Esophagus muscularis mucosa (tissue), 4 donors: Measurements from ENCODE around the gene LHFPL6. TPM values are rescaled to one million over a fixed set of nuclear protein-coding genes. Genes with fewer than 3 reads are reported as not detected.

Source experiments
- DNase-seq: peaks from one replicate; pipeline ENCODE4 v3.0.0-alpha.2; 2017; ENCODE audit errors: extremely low spot score
- H3K27ac ChIP-seq, 4 donors: fragments of 200-600 bp; sonication (generic); replicated peaks in 1 of 4; 1 replicate in 3 of 4; 2 replicates in 1 of 4; pipeline ENCODE4 v1.5.1; 2016 to 2019; ENCODE audit warnings: mild to moderate bottlenecking in 1 of 4
- H3K27me3 ChIP-seq, 4 donors: fragments of 200-600 bp; sonication (generic); one replicate each; pipeline versions ENCODE4 v1.5.1 to v1.6.0; 2016 to 2019
- H3K36me3 ChIP-seq, 4 donors: fragments of 200-600 bp; sonication (generic); one replicate each; pipeline ENCODE4 v1.5.1; 2016 to 2019
- H3K4me1 ChIP-seq, 4 donors: fragments of 200-600 bp; sonication (generic); one replicate each; pipeline ENCODE4 v1.5.1; 2016 to 2019
- H3K4me3 ChIP-seq, 4 donors: fragments of 200-600 bp; sonication (generic); 1 replicate in 2 of 4; 2 replicates in 2 of 4; pipeline ENCODE4 v1.5.1; 2016 to 2019; ENCODE audit warnings: mild to moderate bottlenecking in 4 of 4, moderate library complexity in 1 of 4
- H3K9me3 ChIP-seq, 4 donors: fragments of 200-600 bp; sonication (generic); 1 replicate in 3 of 4; 2 replicates in 1 of 4; pipeline ENCODE4 v1.5.1; 2016 to 2019
- EP300 ChIP-seq: sonication (generic); formaldehyde crosslinking; IDR thresholded peaks from one replicate; pipeline ENCODE4 v1.6.1; 2017; ENCODE audit warnings: antibody characterized with exemption
- POLR2A ChIP-seq: fragments of 450-650 bp; IDR thresholded peaks from one replicate; pipeline ENCODE4 v1.6.1; 2017; ENCODE audit warnings: antibody characterized with exemption, moderate library complexity, mild to moderate bottlenecking, low read depth
- POLR2AphosphoS5 ChIP-seq, 2 donors: sonication (generic); formaldehyde crosslinking; IDR thresholded peaks; one replicate each; pipeline ENCODE4 v1.6.1; 2017; ENCODE audit warnings: antibody characterized with exemption in 2 of 2
- WGBS: methylation state at CpG from one replicate; pipeline ENCODE4 v1.1.5; 2018; 5-methylcytosine and 5-hydroxymethylcytosine counted together
- intact Hi-C: fragments of 100-400 bp; cut with DNase I; formaldehyde crosslinking; loops from one replicate; pipeline ENCODE4 v1.15.1; 2023
- total RNA-seq, 4 donors: library from RNA; depleted of rRNA; stranded (reverse); fragments of >200 nt; gene quantifications; one replicate each; pipeline versions ENCODE4 v1.1.0 to v1.2.1, GENCODE V29; 2016
- TF ChIP-seq, protein P1 (sequence below), 3 experiments: fragments of 200-600 bp in 2 of 3; fragments of 450-650 bp in 1 of 3; sonication (generic) in 2 of 3; IDR thresholded peaks; one replicate each; pipeline ENCODE4 v1.5.1; 2017 to 2019; ENCODE audit warnings: antibody characterized with exemption in 3 of 3, mild to moderate bottlenecking in 2 of 3, moderate library complexity in 1 of 3

Gene LHFPL6
- total RNA-seq, 4 donors from 2014 or later, result 55.6 to 75.9 (median 72.0) TPM

DNA sequence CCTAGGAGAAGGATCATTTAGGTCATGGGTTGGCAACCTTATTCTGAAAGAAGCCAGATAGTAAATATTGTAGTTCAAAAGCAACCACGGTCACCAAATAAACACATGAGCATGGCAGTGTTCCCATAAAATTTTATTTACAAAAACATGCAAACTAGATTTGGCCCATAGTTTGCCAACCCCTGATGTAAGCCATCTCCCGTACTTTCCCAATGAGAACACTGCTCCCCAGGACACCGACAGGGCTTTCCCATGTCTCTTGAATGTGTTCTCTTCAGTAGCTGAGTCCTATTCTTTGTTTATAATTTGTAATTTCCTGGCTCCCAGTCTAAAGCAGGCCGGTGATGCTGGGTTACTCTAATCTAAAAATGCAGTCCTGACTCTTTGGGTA, 239.6 kb downstream of the LHFPL6 start:
- intact Hi-C loops, result no loop called here
- no peak for DNase-seq
- TF ChIP-seq EP300 (no peak), POLR2AphosphoS5 (IDR thresholded peaks at IDR 0.05) (no peak)
- TF ChIP-seq, protein P1, sequence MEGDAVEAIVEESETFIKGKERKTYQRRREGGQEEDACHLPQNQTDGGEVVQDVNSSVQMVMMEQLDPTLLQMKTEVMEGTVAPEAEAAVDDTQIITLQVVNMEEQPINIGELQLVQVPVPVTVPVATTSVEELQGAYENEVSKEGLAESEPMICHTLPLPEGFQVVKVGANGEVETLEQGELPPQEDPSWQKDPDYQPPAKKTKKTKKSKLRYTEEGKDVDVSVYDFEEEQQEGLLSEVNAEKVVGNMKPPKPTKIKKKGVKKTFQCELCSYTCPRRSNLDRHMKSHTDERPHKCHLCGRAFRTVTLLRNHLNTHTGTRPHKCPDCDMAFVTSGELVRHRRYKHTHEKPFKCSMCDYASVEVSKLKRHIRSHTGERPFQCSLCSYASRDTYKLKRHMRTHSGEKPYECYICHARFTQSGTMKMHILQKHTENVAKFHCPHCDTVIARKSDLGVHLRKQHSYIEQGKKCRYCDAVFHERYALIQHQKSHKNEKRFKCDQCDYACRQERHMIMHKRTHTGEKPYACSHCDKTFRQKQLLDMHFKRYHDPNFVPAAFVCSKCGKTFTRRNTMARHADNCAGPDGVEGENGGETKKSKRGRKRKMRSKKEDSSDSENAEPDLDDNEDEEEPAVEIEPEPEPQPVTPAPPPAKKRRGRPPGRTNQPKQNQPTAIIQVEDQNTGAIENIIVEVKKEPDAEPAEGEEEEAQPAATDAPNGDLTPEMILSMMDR (IDR thresholded peaks at IDR 0.05), result no peak
- WGBS, result 56% methylated on average over 4 of the region's 4 CpGs
- peak overlapping the region in 1 of 4 donors; percentile 7 for H3K27ac ChIP-seq
- no peaks in the 10 kb centered on the region for H3K27me3 ChIP-seq
- H3K36me3 ChIP-seq, result no peaks in the 10 kb centered on the region
- peaks cover 9 to 38% (median 20%) of the 10 kb centered on the region in 4 donors for H3K4me1 ChIP-seq
- no peak overlapping the region for H3K4me3 ChIP-seq
- H3K9me3 ChIP-seq, result no peaks in the 10 kb centered on the region

DNA sequence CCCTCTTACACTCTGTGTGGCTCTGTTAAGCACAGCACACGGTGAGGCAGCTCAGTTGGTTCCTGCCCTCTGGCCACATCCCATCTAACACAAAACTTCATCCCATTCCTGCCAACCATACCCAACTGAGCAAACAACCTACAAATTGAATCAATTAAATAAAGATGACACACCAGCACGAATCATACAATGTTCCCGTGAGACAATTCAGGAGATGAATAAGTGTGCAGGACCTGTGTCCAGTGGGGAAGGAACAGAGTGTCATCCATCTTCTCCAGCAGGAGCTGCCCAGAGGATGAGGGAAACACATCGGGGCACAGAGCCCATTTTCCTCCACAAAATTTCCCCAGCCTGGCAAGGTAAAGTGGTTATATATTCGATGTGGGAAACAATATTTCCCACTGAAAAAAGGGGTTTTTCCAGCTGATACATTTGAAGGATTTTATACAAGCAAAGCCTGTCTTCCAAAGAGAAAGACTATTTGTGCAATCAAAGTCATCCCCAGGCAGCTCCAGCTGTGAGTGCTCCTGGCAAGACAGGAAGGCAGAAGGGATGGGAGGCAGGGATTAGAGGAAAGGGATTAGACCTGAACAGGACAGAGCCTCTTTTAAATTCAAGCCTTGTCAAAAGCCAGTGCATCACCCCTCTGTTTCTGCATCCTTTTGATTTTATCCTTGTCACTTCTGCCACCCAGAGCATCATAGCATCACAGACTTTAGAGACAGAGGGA, 240.2 kb downstream of the LHFPL6 start:
- 42% methylated on average over 5 of the region's 5 CpGs for WGBS
- TF ChIP-seq EP300, result no peak
- TF ChIP-seq, protein P1 (IDR thresholded peaks at IDR 0.05), result no peak
- no peak for TF ChIP-seq POLR2AphosphoS5 (IDR thresholded peaks at IDR 0.05)
- TF ChIP-seq POLR2A, result no peak
- intact Hi-C loops, result no loop called here
- Histone ChIP-seq H3K9me3 (peaks cover 0 to 4% (median 0%) of the 10 kb centered on the region in 4 donors), H3K4me1 (peaks cover 9 to 34% (median 20%) of the 10 kb centered on the region in 4 donors), H3K27ac (peak overlapping the region in 1 of 4 donors; percentile 1), H3K36me3 (no peaks in the 10 kb centered on the region), H3K27me3 (no peaks in the 10 kb centered on the region), H3K4me3 (no peak overlapping the region)
- DNase-seq, result no peak

DNA sequence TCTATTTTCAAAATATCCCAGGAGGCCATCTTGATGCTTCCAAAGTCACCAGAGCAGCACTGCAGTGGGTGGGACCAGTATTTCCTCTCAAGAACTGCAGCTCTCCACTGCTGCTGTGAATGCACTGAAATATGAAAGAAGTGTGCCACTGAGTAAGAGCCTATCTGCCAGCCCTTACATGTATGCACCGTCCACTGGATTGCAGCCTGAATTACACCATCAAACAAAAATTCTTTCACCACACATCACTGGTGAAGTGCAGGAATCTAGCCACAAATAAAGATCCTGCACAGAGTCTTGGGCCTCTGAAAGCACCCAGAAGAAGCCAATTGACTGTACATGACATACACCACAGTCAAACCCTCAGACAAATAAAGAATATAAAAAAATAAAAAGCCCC, 249.0 kb downstream of the LHFPL6 start:
- intact Hi-C loops, result no loop called here
- 40% methylated on average over 1 of the region's 1 CpG for WGBS

DNA sequence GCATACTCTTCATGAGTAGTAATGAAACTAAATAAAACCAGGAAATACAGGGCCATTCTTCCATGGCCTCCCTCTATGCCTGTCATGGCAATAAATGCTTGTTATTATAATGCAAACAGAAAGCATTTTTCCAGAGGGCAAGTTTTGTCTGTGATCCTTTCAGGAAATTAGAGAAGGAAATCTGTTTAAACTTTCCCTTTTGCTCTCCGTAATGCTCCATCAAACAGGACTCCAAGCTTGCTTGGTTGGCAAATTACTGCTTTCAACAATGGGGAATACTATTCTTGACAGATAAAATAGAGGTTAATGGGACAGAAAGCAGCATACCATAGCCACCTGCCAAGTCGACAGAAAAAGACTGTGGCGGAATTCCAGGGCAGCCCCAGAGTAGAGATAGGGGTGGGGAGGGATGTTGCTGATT, 252.5 kb downstream of the LHFPL6 start:
- Histone ChIP-seq H3K9me3 (no peaks in the 10 kb centered on the region), H3K4me1 (peaks cover 15 to 34% (median 16%) of the 10 kb centered on the region in 4 donors), H3K27me3 (no peaks in the 10 kb centered on the region), H3K36me3 (no peaks in the 10 kb centered on the region), H3K4me3 (peak overlapping the region in 3 of 4 donors; percentile 0 to 27 (median 12)), H3K27ac (peak overlapping the region in 1 of 4 donors; percentile 16)
- no peak for DNase-seq
- intact Hi-C loops, result no loop called here
- no peak for TF ChIP-seq POLR2AphosphoS5 (IDR thresholded peaks at IDR 0.05)
- WGBS, result 22% methylated on average over 3 of the region's 3 CpGs

More for the DNA sequence above, 249.0 kb downstream of the LHFPL6 start:
- Histone ChIP-seq H3K27me3 (no peaks in the 10 kb centered on the region), H3K4me1 (peaks cover 15 to 21% (median 16%) of the 10 kb centered on the region in 4 donors), H3K36me3 (no peaks in the 10 kb centered on the region), H3K9me3 (peaks cover 0 to 4% (median 0%) of the 10 kb centered on the region in 4 donors), H3K4me3 (no peak overlapping the region), H3K27ac (no peak overlapping the region)
- no peak for TF ChIP-seq POLR2A
- TF ChIP-seq, protein P1 (IDR thresholded peaks at IDR 0.05), result no peak
- TF ChIP-seq EP300, result no peak
- no peak for TF ChIP-seq POLR2AphosphoS5 (IDR thresholded peaks at IDR 0.05)
- no peak for DNase-seq

DNA sequence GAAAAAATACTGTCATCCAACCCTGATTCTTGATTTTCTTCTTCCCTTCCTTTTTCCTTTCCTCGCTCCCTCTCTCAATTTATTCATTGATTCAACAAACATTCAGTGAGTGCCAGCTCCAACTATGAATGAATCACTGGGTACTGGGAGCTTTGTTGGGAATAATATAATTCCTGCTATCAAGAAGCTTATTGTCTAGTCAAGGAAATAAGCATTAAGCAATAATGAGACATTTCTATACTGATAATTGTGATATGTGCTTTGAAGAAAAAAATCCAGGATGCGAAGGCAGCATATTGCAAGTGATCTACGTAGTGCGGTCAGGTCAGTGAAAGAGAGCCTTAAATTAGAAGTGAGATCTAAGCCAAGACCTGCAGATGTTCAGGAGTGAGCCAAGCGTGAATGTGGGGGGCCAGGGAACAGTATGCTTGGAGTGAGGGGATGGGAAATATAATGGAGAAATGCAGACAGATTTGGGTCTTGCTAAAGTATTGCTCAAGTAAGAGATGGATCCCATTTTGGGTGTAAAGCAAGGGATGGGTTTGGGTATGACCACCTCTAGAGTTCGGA, 253.5 kb downstream of the LHFPL6 start:
- no peak for DNase-seq
- no peak overlapping the region for H3K4me3 ChIP-seq
- H3K9me3 ChIP-seq, result no peaks in the 10 kb centered on the region
- peaks cover 15 to 35% (median 16%) of the 10 kb centered on the region in 4 donors for H3K4me1 ChIP-seq
- H3K27ac ChIP-seq, result no peak overlapping the region
- TF ChIP-seq POLR2AphosphoS5 (IDR thresholded peaks at IDR 0.05), result no peak
- no peak for TF ChIP-seq EP300
- TF ChIP-seq POLR2A, result no peak
- TF ChIP-seq, protein P1 (IDR thresholded peaks at IDR 0.05), result no peak
- no peaks in the 10 kb centered on the region for H3K27me3 ChIP-seq
- intact Hi-C loops, result no loop called here
- no peaks in the 10 kb centered on the region for H3K36me3 ChIP-seq
- 86% methylated on average over 6 of the region's 6 CpGs for WGBS
